ENCODE data around the gene F8. TPM values are rescaled to one million over a fixed set of nuclear protein-coding genes. Genes with fewer than 3 reads are reported as not detected.

Gene F8
- total RNA-seq, 1 donor from 2014 or later: 49.7 TPM

- H3K9me3 ChIP-seq (replicated peaks): no peaks in the 10 kb centered on the region
- no peaks in the 10 kb centered on the region for H3K27me3 ChIP-seq (ENCODE audit: low read depth)
- peaks cover 21% of the 10 kb centered on the region for H3K4me1 ChIP-seq
- DNase-seq: no peak
- TF ChIP-seq, protein P1, sequence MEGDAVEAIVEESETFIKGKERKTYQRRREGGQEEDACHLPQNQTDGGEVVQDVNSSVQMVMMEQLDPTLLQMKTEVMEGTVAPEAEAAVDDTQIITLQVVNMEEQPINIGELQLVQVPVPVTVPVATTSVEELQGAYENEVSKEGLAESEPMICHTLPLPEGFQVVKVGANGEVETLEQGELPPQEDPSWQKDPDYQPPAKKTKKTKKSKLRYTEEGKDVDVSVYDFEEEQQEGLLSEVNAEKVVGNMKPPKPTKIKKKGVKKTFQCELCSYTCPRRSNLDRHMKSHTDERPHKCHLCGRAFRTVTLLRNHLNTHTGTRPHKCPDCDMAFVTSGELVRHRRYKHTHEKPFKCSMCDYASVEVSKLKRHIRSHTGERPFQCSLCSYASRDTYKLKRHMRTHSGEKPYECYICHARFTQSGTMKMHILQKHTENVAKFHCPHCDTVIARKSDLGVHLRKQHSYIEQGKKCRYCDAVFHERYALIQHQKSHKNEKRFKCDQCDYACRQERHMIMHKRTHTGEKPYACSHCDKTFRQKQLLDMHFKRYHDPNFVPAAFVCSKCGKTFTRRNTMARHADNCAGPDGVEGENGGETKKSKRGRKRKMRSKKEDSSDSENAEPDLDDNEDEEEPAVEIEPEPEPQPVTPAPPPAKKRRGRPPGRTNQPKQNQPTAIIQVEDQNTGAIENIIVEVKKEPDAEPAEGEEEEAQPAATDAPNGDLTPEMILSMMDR (IDR thresholded peaks at IDR 0.05; ENCODE audit: borderline replicate concordance): no peak
- H3K36me3 ChIP-seq: peaks cover 5% of the 10 kb centered on the region
- intact Hi-C loops (cut with micrococcal nuclease): no loop called here
- H3K4me3 ChIP-seq: peak overlapping the region; percentile 72
- peak overlapping the region; percentile 97 for H3K27ac ChIP-seq (replicated peaks)
These were observed 6.4 kb upstream of the F8 start for GRCh38 chrX:155028877-155029291.

DNA sequence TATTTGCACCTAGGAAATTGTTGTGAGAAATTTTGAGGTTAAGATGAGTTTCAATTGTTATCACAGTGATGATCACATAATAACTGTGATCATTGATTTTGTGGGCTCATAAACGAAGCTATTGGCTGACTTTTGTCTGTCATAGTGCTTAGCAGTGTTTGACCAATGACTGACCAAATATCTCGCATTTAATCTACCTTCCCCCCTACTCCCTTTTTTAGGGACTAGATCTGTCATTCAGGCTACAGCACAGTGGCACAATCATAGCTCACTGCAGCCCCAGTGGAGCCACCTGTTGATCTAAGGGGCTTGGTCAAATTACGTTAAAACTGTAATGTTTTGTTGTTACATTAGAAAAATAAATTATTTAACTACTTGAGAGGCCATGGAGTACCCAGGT, 5.6 kb upstream of the F8 start:
- no peak for DNase-seq
- Histone ChIP-seq H3K36me3 (no peaks in the 10 kb centered on the region), H3K4me1 (peaks cover 21% of the 10 kb centered on the region), H3K27me3 (ENCODE audit: low read depth) (no peaks in the 10 kb centered on the region), H3K4me3 (peak overlapping the region; percentile 72), H3K27ac (replicated peaks) (peak overlapping the region; percentile 97), H3K9me3 (replicated peaks) (no peaks in the 10 kb centered on the region)
- TF ChIP-seq, protein P1 (IDR thresholded peaks at IDR 0.05; ENCODE audit: borderline replicate concordance): no peak
- intact Hi-C loops (cut with micrococcal nuclease): no loop called here

- TF ChIP-seq, protein P1 (IDR thresholded peaks at IDR 0.05; ENCODE audit: borderline replicate concordance): no peak
- Histone ChIP-seq H3K4me3 (peak overlapping the region; percentile 72), H3K4me1 (peaks cover 21% of the 10 kb centered on the region), H3K9me3 (replicated peaks) (no peaks in the 10 kb centered on the region), H3K27ac (replicated peaks) (peak overlapping the region; percentile 97), H3K36me3 (no peaks in the 10 kb centered on the region), H3K27me3 (ENCODE audit: low read depth) (no peaks in the 10 kb centered on the region)
- intact Hi-C loops (cut with micrococcal nuclease): no loop called here
- DNase-seq: no peak
These were observed 5.1 kb upstream of the F8 start for GRCh38 chrX:155027509-155028066.

- H3K27me3 ChIP-seq (ENCODE audit: low read depth): no peaks in the 10 kb centered on the region
- no peaks in the 10 kb centered on the region for H3K9me3 ChIP-seq (replicated peaks)
- H3K4me1 ChIP-seq: peaks cover 21% of the 10 kb centered on the region
- H3K36me3 ChIP-seq: no peaks in the 10 kb centered on the region
- H3K27ac ChIP-seq (replicated peaks): peak within 1 kb of the TSS; percentile 97
- H3K4me3 ChIP-seq: peak within 1 kb of the TSS; percentile 72
- intact Hi-C loops (cut with micrococcal nuclease): no loop called here
- TF ChIP-seq, protein P1 (IDR thresholded peaks at IDR 0.05; ENCODE audit: borderline replicate concordance): no peak
- DNase-seq: peak; percentile 93
These were observed 4.4 kb upstream of the F8 start, which contains the start of gene FUNDC2 for GRCh38 chrX:155026727-155027508. TSS of gene FUNDC2 (plus strand) at chrX:155026844. CDS start at chrX:155026939, 95 bp downstream.

- no peak for DNase-seq
- H3K4me1 ChIP-seq: peaks cover 17% of the 10 kb centered on the region
- TF ChIP-seq, protein P1 (IDR thresholded peaks at IDR 0.05; ENCODE audit: borderline replicate concordance): no peak
- peak overlapping the region; percentile 72 for H3K4me3 ChIP-seq
- no peaks in the 10 kb centered on the region for H3K9me3 ChIP-seq (replicated peaks)
- intact Hi-C loops (cut with micrococcal nuclease): no loop called here
- H3K36me3 ChIP-seq: no peaks in the 10 kb centered on the region
- peak overlapping the region; percentile 97 for H3K27ac ChIP-seq (replicated peaks)
- H3K27me3 ChIP-seq (ENCODE audit: low read depth): no peaks in the 10 kb centered on the region
These were observed 3.9 kb upstream of the F8 start for GRCh38 chrX:155026420-155026726.

Measured in left ventricle myocardium inferior (tissue), 1 donor.